SU-DHL-6 (cell line): Measurements from ENCODE around the gene COL18A1.

Experiments
- H2AFZ ChIP-seq: fragments of 200-600 bp; sonication (generic); 2 replicates; pipeline ENCODE4 v1.6.1; 2014; ENCODE audit warnings: low read depth, mild to moderate bottlenecking, moderate library complexity, mixed read lengths, antibody characterized with exemption, low read length; ENCODE audit not compliant: severe bottlenecking
- H3F3A ChIP-seq: fragments of 200-600 bp; shearing (Covaris generic); 2 replicates; pipeline ENCODE4 v1.6.0; 2016; ENCODE audit warnings: antibody characterized with exemption, mild to moderate bottlenecking; ENCODE audit not compliant: insufficient read depth
- H3K27ac ChIP-seq: fragments of 200-600 bp; sonication (generic); 2 replicates; pipeline ENCODE4 v1.5.1; 2016; ENCODE audit warnings: low read depth, mild to moderate bottlenecking, low read length, moderate library complexity, mixed read lengths
- H3K27me3 ChIP-seq: fragments of 200-600 bp; sonication (generic), shearing (Covaris generic); 2 replicates; pipeline ENCODE4 v1.6.0; 2014; ENCODE audit warnings: mild to moderate bottlenecking, low read length
- H3K36me3 ChIP-seq: fragments of 200-600 bp; sonication (generic); 2 replicates; pipeline ENCODE4 v1.6.1; 2014; ENCODE audit warnings: mild to moderate bottlenecking, low read length, mixed read lengths
- H3K4me2 ChIP-seq: fragments of 300-600, 200-600 bp; shearing (Covaris generic), sonication (generic); 2 replicates; pipeline ENCODE4 v1.6.0; 2014; ENCODE audit warnings: low read length, low read depth, mild to moderate bottlenecking; ENCODE audit not compliant: poor library complexity, severe bottlenecking
- H3K4me3 ChIP-seq: fragments of 200-600 bp; sonication (generic); 2 replicates; pipeline ENCODE4 v1.5.1; 2014; ENCODE audit warnings: antibody characterized with exemption, low read length, mild to moderate bottlenecking, mixed read lengths; ENCODE audit not compliant: insufficient read depth, poor library complexity, severe bottlenecking
- H3K79me2 ChIP-seq: fragments of 200-600 bp; sonication (generic); 2 replicates; pipeline ENCODE4 v1.6.1; 2014; ENCODE audit warnings: mild to moderate bottlenecking, low read length, moderate library complexity; ENCODE audit not compliant: insufficient read depth
- H3K9ac ChIP-seq: fragments of 200-600 bp; sonication (generic); 2 replicates; pipeline ENCODE4 v1.7.0; 2014; ENCODE audit warnings: mild to moderate bottlenecking, low read length
- H3K9me2 ChIP-seq: fragments of 200-600 bp; sonication (generic); replicated peaks from 2 replicates; pipeline ENCODE4 v1.6.1; 2014; ENCODE audit warnings: low read length; ENCODE audit not compliant: insufficient read depth
- H3K9me3 ChIP-seq: fragments of 200-600 bp; sonication (generic); 2 replicates; pipeline ENCODE4 v1.6.1; 2014; ENCODE audit warnings: low read length, mixed read lengths; ENCODE audit not compliant: insufficient read depth
- H4K20me1 ChIP-seq: fragments of 200-600 bp; sonication (generic); 2 replicates; pipeline ENCODE4 v1.6.1; 2014; ENCODE audit warnings: low read depth, mild to moderate bottlenecking, antibody characterized with exemption, low read length, moderate library complexity, mixed read lengths
- EZH2phosphoT487 ChIP-seq: fragments of 200-600 bp; sonication (generic), shearing (Covaris generic); conservative IDR thresholded peaks from 2 replicates; pipeline ENCODE4 v1.6.1; 2018; ENCODE audit warnings: mild to moderate bottlenecking, antibody characterized with exemption, low read length, moderate library complexity, mixed read lengths
- TF ChIP-seq, protein P1 (sequence below): fragments of 200-600 bp; sonication (generic); IDR thresholded peaks from one replicate; pipeline ENCODE4 v1.5.1; 2017; ENCODE audit warnings: antibody characterized with exemption, mild to moderate bottlenecking, low read length, moderate library complexity; ENCODE audit not compliant: insufficient read depth, poor library complexity, severe bottlenecking

COL18A1 gene

DNA sequence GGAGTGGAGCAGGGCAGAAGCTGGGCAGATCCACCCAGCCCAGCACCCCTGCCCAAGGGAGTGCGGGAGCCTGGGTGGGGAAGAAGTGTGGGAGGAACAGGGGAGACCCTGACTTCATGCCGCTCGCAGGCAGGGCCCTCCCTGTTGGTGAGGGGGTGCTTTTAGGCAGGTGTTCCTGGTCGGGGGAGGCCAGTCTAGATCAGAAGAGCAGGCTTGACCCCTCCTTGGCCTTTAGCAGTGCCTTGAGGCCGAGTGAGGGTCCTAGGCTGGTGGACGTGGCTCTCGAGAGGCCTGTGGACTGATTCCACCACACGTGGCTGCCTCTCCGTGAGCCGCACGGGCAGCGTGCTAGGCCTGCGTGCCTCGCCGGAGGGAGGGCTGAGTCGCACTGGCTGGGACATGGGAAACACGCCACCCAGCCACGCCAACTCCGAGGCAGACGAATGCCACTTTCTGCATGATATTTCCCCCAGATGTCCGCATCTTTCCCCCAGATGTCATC is 19.4 kb upstream of the COL18A1 start:
- no peak overlapping the region for H2AFZ ChIP-seq
- H3F3A ChIP-seq: no peaks in the 10 kb centered on the region
- H3K9me3 ChIP-seq: no peaks in the 10 kb centered on the region
- no peaks in the 10 kb centered on the region for H3K9me2 ChIP-seq
- H3K4me2 ChIP-seq: no peak overlapping the region
- no peaks in the 10 kb centered on the region for H3K79me2 ChIP-seq
- no peak overlapping the region for H3K4me3 ChIP-seq
- no peaks in the 10 kb centered on the region for H4K20me1 ChIP-seq
- no peaks in the 10 kb centered on the region for H3K27me3 ChIP-seq
- no peaks in the 10 kb centered on the region for H3K36me3 ChIP-seq
- TF ChIP-seq EZH2phosphoT487: no peak
- TF ChIP-seq, protein P1, sequence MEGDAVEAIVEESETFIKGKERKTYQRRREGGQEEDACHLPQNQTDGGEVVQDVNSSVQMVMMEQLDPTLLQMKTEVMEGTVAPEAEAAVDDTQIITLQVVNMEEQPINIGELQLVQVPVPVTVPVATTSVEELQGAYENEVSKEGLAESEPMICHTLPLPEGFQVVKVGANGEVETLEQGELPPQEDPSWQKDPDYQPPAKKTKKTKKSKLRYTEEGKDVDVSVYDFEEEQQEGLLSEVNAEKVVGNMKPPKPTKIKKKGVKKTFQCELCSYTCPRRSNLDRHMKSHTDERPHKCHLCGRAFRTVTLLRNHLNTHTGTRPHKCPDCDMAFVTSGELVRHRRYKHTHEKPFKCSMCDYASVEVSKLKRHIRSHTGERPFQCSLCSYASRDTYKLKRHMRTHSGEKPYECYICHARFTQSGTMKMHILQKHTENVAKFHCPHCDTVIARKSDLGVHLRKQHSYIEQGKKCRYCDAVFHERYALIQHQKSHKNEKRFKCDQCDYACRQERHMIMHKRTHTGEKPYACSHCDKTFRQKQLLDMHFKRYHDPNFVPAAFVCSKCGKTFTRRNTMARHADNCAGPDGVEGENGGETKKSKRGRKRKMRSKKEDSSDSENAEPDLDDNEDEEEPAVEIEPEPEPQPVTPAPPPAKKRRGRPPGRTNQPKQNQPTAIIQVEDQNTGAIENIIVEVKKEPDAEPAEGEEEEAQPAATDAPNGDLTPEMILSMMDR: no peak
- no peak overlapping the region for H3K9ac ChIP-seq
- no peak overlapping the region for H3K27ac ChIP-seq

DNA sequence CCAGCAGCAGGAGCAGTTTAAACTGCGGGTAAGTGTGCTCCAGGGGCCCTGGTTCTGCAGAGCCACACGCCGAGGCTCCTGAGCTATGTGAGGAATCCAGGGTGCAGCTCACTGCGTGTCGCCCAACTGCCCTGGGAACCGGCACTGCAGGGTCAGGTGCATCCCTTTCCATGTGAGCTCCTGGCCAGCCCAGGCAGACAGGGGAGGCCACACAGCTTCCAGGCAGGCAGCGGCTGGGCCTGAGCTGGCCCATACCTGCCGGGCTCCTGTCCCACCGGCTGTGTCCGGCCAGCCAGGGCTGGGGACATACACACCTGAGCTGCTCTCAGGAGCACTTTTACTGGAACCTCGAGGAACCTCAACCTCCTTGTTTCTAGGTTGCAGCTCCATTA is 18.6 kb upstream of the COL18A1 start:
- H3K9me2 ChIP-seq: no peaks in the 10 kb centered on the region
- no peaks in the 10 kb centered on the region for H3K9me3 ChIP-seq
- H3K4me3 ChIP-seq: no peak overlapping the region
- TF ChIP-seq EZH2phosphoT487: no peak
- TF ChIP-seq, protein P1: no peak
- no peaks in the 10 kb centered on the region for H3K79me2 ChIP-seq
- no peak overlapping the region for H3K4me2 ChIP-seq
- no peak overlapping the region for H2AFZ ChIP-seq
- no peak overlapping the region for H3K9ac ChIP-seq
- H3K27ac ChIP-seq: no peak overlapping the region
- no peaks in the 10 kb centered on the region for H3K36me3 ChIP-seq
- H4K20me1 ChIP-seq: no peaks in the 10 kb centered on the region
- H3K27me3 ChIP-seq: no peaks in the 10 kb centered on the region
- no peaks in the 10 kb centered on the region for H3F3A ChIP-seq

DNA sequence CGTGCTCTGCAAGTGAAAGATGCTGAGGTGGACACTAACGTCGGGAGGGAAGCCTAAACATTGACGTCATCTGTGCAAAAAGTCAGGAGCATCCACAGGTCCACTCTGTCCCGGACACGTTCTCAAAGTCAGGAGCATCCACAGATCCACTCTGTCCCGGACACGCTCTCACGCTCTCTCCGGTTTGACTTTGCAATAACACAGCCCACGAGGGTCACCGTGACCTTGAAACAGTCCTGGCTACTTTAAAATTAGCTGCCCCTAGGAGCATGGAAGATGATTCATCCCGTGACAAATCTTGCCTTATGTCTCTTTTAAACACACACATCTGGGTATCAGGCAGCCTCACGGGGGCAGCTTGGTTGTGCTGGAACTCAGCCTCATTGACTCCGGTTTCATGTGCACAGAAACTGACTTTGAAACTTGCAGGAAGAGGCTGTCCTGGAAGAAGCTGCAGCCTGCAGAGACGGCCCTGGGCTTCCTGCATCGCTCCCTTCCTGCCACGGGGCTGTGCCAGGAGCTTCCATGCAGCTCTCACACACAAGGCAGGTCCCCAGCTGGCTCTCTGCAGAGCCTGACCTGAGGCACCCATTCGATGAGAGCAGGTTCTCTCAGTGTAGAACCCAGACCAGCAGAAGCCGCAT is 18.1 kb upstream of the COL18A1 start:
- Histone ChIP-seq H3K9me3 (no peaks in the 10 kb centered on the region), H4K20me1 (no peaks in the 10 kb centered on the region), H3K27ac (no peak overlapping the region), H3K4me3 (no peak overlapping the region), H3K4me2 (no peak overlapping the region), H3K27me3 (no peaks in the 10 kb centered on the region), H3K36me3 (no peaks in the 10 kb centered on the region), H2AFZ (no peak overlapping the region), H3F3A (no peaks in the 10 kb centered on the region), H3K9ac (no peak overlapping the region), H3K79me2 (no peaks in the 10 kb centered on the region), H3K9me2 (no peaks in the 10 kb centered on the region)
- no peak for TF ChIP-seq EZH2phosphoT487
- TF ChIP-seq, protein P1: no peak
